GM12878 (cell line): Measurements from ENCODE around the gene TYW5. TPM values are rescaled to one million over a fixed set of nuclear protein-coding genes. Genes with fewer than 3 reads are reported as not detected.
A peak's percentile ranks its signal among the peaks of the same experiment; 100 is the strongest.

Experiments used
- ATAC-seq: fragments of 200-7000 bp; cut with Tn5 transposase; 3 replicates; pipeline ENCODE4 v1.9.1; 2020; ENCODE audit warnings: mild to moderate bottlenecking, moderate library complexity
- BruUV-seq: library from RNA; stranded (reverse); fragments of 400-500 nt; replicated peaks from 2 replicates; lab custom pipeline; 2021; lab: Mats Ljungman, UMichigan
- CTCF ChIA-PET: fragments of 300-600 bp; sonication (Branson Sonifier 250); formaldehyde crosslinking; extraction: SDS; loops from one replicate; lab custom pipeline; 2021; ENCODE audit warnings: inconsistent platforms; lab: Yijun Ruan, JAX
- POLR2A ChIA-PET: fragments of 350-600 bp; formaldehyde crosslinking; extraction: SDS; loops from one replicate; lab custom pipeline; 2021; ENCODE audit warnings: inconsistent platforms; lab: Charles Lee
- RAD21 ChIA-PET: fragments of 300-600 bp; sonication (Branson Sonifier 250); formaldehyde crosslinking; loops from one replicate; lab custom pipeline; 2023; ENCODE audit warnings: antibody characterized with exemption; ENCODE audit not compliant: unreplicated experiment; lab: Charles Lee
- SMC1A ChIA-PET: fragments of 300-600 bp; sonication (Branson Sonifier 250); formaldehyde crosslinking; loops from one replicate; lab custom pipeline; 2023; ENCODE audit not compliant: unreplicated experiment, uncharacterized antibody; lab: Charles Lee
- DNase-seq: peaks from one replicate; pipeline ENCODE4 v3.0.0-alpha.2; 2011; ENCODE audit warnings: low read depth, low spot score
- FAIRE-seq: peaks from 3 replicates; lab custom pipeline; 2011; peaks lifted over from hg19 to GRCh38; lab: Jason Lieb, UNC
- H2AFZ ChIP-seq: 2 replicates; pipeline ENCODE4 v1.6.0; 2011; ENCODE audit warnings: low read depth, low read length, control low read depth; ENCODE audit not compliant: control insufficient read depth
- H3K27ac ChIP-seq: 2 replicates; pipeline ENCODE4 v1.5.1; 2011; ENCODE audit warnings: control low read depth; ENCODE audit not compliant: control insufficient read depth, insufficient read depth
- H3K27me3 ChIP-seq, 2 experiments: replicated peaks in 1 of 2; 2 replicates each; pipeline versions ENCODE4 v1.6.0 to v1.6.1; 2011; ENCODE audit warnings: low read length in 1 of 2; ENCODE audit not compliant: control insufficient read depth in 2 of 2, insufficient read depth in 2 of 2
- H3K36me3 ChIP-seq, 2 experiments: 2 replicates each; pipeline ENCODE4 v1.5.1; 2011; ENCODE audit warnings: low read length in 1 of 2; ENCODE audit not compliant: control insufficient read depth in 2 of 2, insufficient read depth in 2 of 2
- H3K4me1 ChIP-seq: 2 replicates; pipeline ENCODE4 v1.6.1; 2011; ENCODE audit warnings: mild to moderate bottlenecking, low read length, moderate library complexity, mixed read lengths; ENCODE audit not compliant: control insufficient read depth, insufficient read depth
- H3K4me2 ChIP-seq: 2 replicates; pipeline ENCODE4 v1.6.0; 2011; ENCODE audit warnings: control low read depth; ENCODE audit not compliant: control insufficient read depth, insufficient read depth
- H3K4me3 ChIP-seq: fragments of 200-600 bp; sonication (generic); 2 replicates; pipeline ENCODE4 v1.5.1; 2016
- H3K79me2 ChIP-seq: 2 replicates; pipeline ENCODE4 v1.6.0; 2011; ENCODE audit warnings: low read length; ENCODE audit not compliant: control insufficient read depth, insufficient read depth
- H3K9ac ChIP-seq: 2 replicates; pipeline ENCODE4 v1.8.0; 2011; ENCODE audit warnings: low read length, control low read depth, mixed read lengths; ENCODE audit not compliant: control insufficient read depth, insufficient read depth
- H3K9me3 ChIP-seq: replicated peaks from 3 replicates; pipeline ENCODE4 v1.5.1; 2011; ENCODE audit warnings: mild to moderate bottlenecking, low read length; ENCODE audit not compliant: control insufficient read depth, insufficient read depth
- H4K20me1 ChIP-seq: 2 replicates; pipeline ENCODE4 v1.6.0; 2011; ENCODE audit not compliant: control insufficient read depth, insufficient read depth
- IKZF2 ChIP-seq, 2 experiments: fragments of 450-650 bp; IDR thresholded peaks; 2 replicates each; pipeline ENCODE4 v1.6.1; 2017; ENCODE audit warnings: mild to moderate bottlenecking in 2 of 2, moderate library complexity in 2 of 2
- MEF2A ChIP-seq: IDR thresholded peaks from 2 replicates; pipeline ENCODE4 v1.6.1; 2011; ENCODE audit warnings: low read depth, mild to moderate bottlenecking, low read length, moderate library complexity; ENCODE audit not compliant: insufficient read depth
- NRF1 ChIP-seq: conservative IDR thresholded peaks from 2 replicates; pipeline ENCODE4 v1.6.1; 2011; ENCODE audit warnings: mild to moderate bottlenecking, low read depth, low read length, improper control_type of control experiment
- ZBED1 ChIP-seq: IDR thresholded peaks from 2 replicates; pipeline ENCODE4 v1.6.1; 2016; ENCODE audit warnings: borderline replicate concordance
- WGBS: methylation state at CpG from one replicate; pipeline ENCODE4 v1.1.6; 2016; ENCODE audit warnings: low lambda C conversion rate; ENCODE audit not compliant: insufficient replicate concordance, insufficient coverage; ENCODE audit errors: missing lambda C conversion rate; 5-methylcytosine and 5-hydroxymethylcytosine counted together
- in situ Hi-C: fragments of 300-500 bp; cut with MboI; formaldehyde crosslinking; loops from 9 replicates; pipeline ENCODE4 v1.14.3; 2018; ENCODE audit warnings: mixed read lengths
- intact Hi-C: fragments of 100-400 bp; cut with micrococcal nuclease; formaldehyde crosslinking; loops from one replicate; pipeline ENCODE4 v1.14.2; 2022; ENCODE audit not compliant: unreplicated experiment
- polyA plus RNA-seq, 11 experiments: library from polyadenylated mRNA; depleted of rRNA in 4 of 11; unstranded in 6 of 11; stranded (reverse) in 5 of 11; fragments of >200 nt; fragmentation: Nextera tagmentation in 4 of 11; fragmentation: Illumina TruSeq in 1 of 11; extraction: Ambion mirVana in 4 of 11; extraction: Trizol in 1 of 11; gene quantifications; 1 replicate in 1 of 11; 2 replicates in 10 of 11; pipeline versions ENCODE4 v1.2.1 to v1.2.3, GENCODE V29; 2011 to 2016; ENCODE audit warnings: inconsistent platforms in 2 of 11, missing spikeins in 2 of 11, low read depth in 1 of 11
- total RNA-seq, 4 experiments: library from RNA; depleted of rRNA in 3 of 4; stranded (reverse); fragments of >200 nt in 3 of 4; fragmentation: Illumina TruSeq in 1 of 4; extraction: Trizol in 1 of 4; gene quantifications; 2 replicates each; pipeline versions ENCODE4 v1.2.1 to v1.2.3, GENCODE V29; 2013 to 2021
- TF ChIP-seq, protein P1 (sequence below): IDR thresholded peaks from 2 replicates; pipeline ENCODE4 v1.6.1; 2011; ENCODE audit warnings: low read depth, low read length, improper control_type of control experiment, borderline replicate concordance

TYW5 gene
- total and polyA plus RNA-seq, 10 of the 15 experiments (the other 5 are each of a cell fraction or from before 2014, with no cell fraction given), result 4.6 to 11.8 (median 7.4) TPM

GRCh38 chr2:199928226-199928625 is 27.1 kb downstream of the TYW5 start (continued):
- TF ChIP-seq, protein P1, sequence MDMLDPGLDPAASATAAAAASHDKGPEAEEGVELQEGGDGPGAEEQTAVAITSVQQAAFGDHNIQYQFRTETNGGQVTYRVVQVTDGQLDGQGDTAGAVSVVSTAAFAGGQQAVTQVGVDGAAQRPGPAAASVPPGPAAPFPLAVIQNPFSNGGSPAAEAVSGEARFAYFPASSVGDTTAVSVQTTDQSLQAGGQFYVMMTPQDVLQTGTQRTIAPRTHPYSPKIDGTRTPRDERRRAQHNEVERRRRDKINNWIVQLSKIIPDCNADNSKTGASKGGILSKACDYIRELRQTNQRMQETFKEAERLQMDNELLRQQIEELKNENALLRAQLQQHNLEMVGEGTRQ, result no peak

DNA sequence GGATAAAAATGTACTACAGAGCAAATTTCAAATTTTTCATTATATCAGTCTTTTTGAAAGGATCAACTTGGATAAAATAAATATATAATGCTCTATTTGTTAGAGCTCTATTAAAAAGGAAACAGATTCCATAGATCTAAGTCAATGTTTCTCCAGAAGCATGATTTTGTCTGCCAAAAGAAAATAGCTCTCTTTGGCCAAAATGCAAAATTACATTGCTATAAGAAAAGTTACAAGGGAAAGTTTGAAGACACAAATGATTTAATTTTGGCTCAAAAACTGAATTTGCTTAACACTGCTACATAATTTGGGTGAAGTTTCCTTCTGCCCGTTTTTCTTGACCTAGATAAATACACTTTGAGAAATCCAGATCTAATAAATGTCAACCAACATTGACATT is 28.5 kb downstream of the TYW5 start:
- FAIRE-seq (peak; percentile 81), DNase-seq (no peak), ATAC-seq (no peak)
- Histone ChIP-seq H3K4me1 (no peaks in the 10 kb centered on the region), H2AFZ (no peak overlapping the region), H3K79me2 (peaks cover 14% of the 10 kb centered on the region), H3K9me3 (no peaks in the 10 kb centered on the region), H3K4me2 (no peak overlapping the region), H3K36me3 (peaks cover 0 to 4% of the 10 kb centered on the region in 2 experiments; a peak in 3 of 4 replicates), H3K27ac (no peak overlapping the region), H3K4me3 (no peak overlapping the region), H4K20me1 (no peaks in the 10 kb centered on the region), H3K9ac (no peak overlapping the region), H3K27me3 (no peaks in the 10 kb centered on the region)
- BruUV-seq, result no TSS peak
- in situ Hi-C loops, result no loop called here
- intact Hi-C loops, result no loop called here
- POLR2A ChIA-PET, result interaction anchor here (0.8 to 1.8 kb wide), 2 partner anchors 13 to 14 kb away, joined by 3 to 8 read pairs; no protein-coding TSS in a partner anchor
- RAD21 ChIA-PET, result interaction anchor here (1.1 kb wide), 1 partner anchor 13 kb away, joined by 3 read pairs; no protein-coding TSS in a partner anchor
- no peak for TF ChIP-seq NRF1
- TF ChIP-seq MEF2A, result no peak
- no peak for TF ChIP-seq ZBED1
- no peak for TF ChIP-seq IKZF2 (IDR thresholded peaks at IDR 0.05)
- CTCF ChIA-PET, result interaction anchor here (0.6 to 1.5 kb wide), 4 partner anchors 14 to 559 kb away, joined by 3 to 6 read pairs (median 4); no protein-coding TSS in a partner anchor
- 0% methylated on average over 1 of the region's 1 CpG for WGBS
- SMC1A ChIA-PET, result interaction anchor here (1.1 to 1.6 kb wide), 3 partner anchors 14 to 21 kb away, joined by 4 to 6 read pairs (median 5); no protein-coding TSS in a partner anchor
